Measurements from ENCODE around the gene INPP5J. TPM values are rescaled to one million over a fixed set of nuclear protein-coding genes. Genes with fewer than 3 reads are reported as not detected.

Gene INPP5J
- total and polyA plus RNA-seq, 2 of the 13 experiments (the other 11 are each of a cell fraction or from before 2014, with no cell fraction given): 0.24 to 1.1 TPM

- H3K27me3 ChIP-seq (ENCODE audit: control insufficient read depth in 1 of 2, insufficient read depth in 2 of 2, low read length in 2 of 2): no peaks in the 10 kb centered on the region
- no peaks in the 10 kb centered on the region for H3K79me2 ChIP-seq (ENCODE audit: insufficient read depth, low read length)
- H2AFZ ChIP-seq (ENCODE audit: low read length): no peak overlapping the region
- no peak overlapping the region for H3K4me3 ChIP-seq (replicated peaks in 1 of 3; ENCODE audit: insufficient read depth in 1 of 3, low read depth in 2 of 3, low read length in 3 of 3)
- H3K36me3 ChIP-seq (replicated peaks in 1 of 2; ENCODE audit: control insufficient read depth in 1 of 2, insufficient read depth in 2 of 2, low read length in 2 of 2): peaks cover 19 to 38% of the 10 kb centered on the region in 2 experiments; a peak in 4 of 5 replicates
- H4K20me1 ChIP-seq (ENCODE audit: insufficient read depth, low read length): no peaks in the 10 kb centered on the region
- no peak for ATAC-seq
- no TSS peak for BruUV-seq (replicated peaks)
- no peak overlapping the region for H3K9ac ChIP-seq (ENCODE audit: insufficient read depth, low read depth, low read length)
- no peak overlapping the region for H3K27ac ChIP-seq (ENCODE audit: extremely low read length, insufficient read depth, low read length)
- H3K9me3 ChIP-seq (ENCODE audit: low read length): no peaks in the 10 kb centered on the region
- peaks cover 19% of the 10 kb centered on the region for H3K4me1 ChIP-seq (ENCODE audit: insufficient read depth, low read length)
- no peak for FAIRE-seq
- ChIA-PET POLR2A (no interaction called here), CTCF (ENCODE audit: low intra/inter-chr PET ratio, low total read pairs) (no interaction called here)
- DNase-seq (ENCODE audit: low spot score): no peak
- intact Hi-C loops (cut with micrococcal nuclease; ENCODE audit: unreplicated experiment): no loop called here
- no peak for TF ChIP-seq REST (IDR thresholded peaks at IDR 0.05; ENCODE audit: borderline replicate concordance in 1 of 2, low read depth in 1 of 2, low read length in 2 of 2)
- no peak overlapping the region for H3K4me2 ChIP-seq (ENCODE audit: low read depth, low read length)
- in situ Hi-C loops (cut with HindIII; ENCODE audit: extremely low pct_ligation_motif_present, low pct_unique_long_range_greater_than_20kb): loop anchor here (5.0 kb wide), 1 partner anchor 42 kb away; the partner anchor contains the start of gene PLA2G3
- 97% methylated on average over 21 of the region's 34 CpGs for WGBS (ENCODE audit: low lambda C conversion rate)
Measured at GRCh38 chr22:31099841-31100761, 22.7 kb upstream of the INPP5J start.
